HL-60 (cell line): ENCODE results near the gene DDB1.
A peak's percentile ranks its signal among the peaks of the same experiment; 100 is the strongest.

ENCODE experiments used
- POLR2AphosphoS5 ChIP-seq: IDR thresholded peaks from 2 replicates; pipeline ENCODE4 v1.6.1; 2012; ENCODE audit warnings: low read depth
- SPI1 ChIP-seq: IDR thresholded peaks from 2 replicates; pipeline ENCODE4 v1.6.1; 2012; ENCODE audit warnings: low read depth, mild to moderate bottlenecking, borderline replicate concordance
- TF ChIP-seq, protein P1 (sequence below): IDR thresholded peaks from one replicate; pipeline ENCODE4 v1.5.1; 2011; ENCODE audit warnings: low read length, control low read depth, inconsistent platforms; ENCODE audit not compliant: insufficient read depth
- TF ChIP-seq, protein P2 (sequence below): IDR thresholded peaks from 2 replicates; pipeline ENCODE4 v1.6.1; 2012; ENCODE audit warnings: low read depth; ENCODE audit not compliant: insufficient replicate concordance

DNA sequence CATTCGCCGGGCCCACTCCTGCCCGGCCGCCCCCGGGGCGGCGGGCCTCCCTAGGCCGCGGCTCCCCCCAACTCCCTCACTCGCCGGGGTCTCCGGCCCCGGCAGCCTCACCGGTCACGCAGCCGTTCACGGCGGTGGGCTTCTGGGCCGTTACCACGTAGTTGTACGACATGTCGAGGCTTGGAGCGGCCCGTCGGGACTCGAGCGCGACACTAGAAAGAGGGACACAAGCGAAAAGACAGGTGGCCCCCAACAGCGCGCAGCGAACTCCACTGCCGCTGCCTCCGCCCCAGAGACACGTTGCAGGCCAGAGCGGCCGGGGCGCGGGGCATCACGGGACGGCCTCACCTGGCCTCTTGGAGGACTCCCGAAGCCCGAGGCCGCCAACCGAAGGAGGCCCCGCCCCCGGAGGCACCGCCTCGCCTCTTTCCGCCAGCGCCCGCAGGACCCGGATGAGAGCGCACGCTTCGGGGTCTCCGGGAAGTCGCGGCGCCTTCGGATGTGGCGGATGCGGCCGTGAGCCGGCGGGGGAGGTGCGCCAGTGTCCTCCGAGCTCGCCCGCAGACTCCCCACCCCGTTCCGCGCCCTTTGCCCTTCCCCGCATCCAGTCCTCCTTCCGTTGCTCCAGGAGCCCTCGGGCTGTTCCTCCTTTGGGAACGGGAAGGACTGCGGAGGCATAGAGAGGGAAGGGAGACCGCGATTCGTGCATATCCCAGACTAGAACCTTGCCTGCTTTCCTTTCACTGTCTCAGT is at the start of gene DDB1, which contains the start of gene TKFC:
- TF ChIP-seq, protein P1, sequence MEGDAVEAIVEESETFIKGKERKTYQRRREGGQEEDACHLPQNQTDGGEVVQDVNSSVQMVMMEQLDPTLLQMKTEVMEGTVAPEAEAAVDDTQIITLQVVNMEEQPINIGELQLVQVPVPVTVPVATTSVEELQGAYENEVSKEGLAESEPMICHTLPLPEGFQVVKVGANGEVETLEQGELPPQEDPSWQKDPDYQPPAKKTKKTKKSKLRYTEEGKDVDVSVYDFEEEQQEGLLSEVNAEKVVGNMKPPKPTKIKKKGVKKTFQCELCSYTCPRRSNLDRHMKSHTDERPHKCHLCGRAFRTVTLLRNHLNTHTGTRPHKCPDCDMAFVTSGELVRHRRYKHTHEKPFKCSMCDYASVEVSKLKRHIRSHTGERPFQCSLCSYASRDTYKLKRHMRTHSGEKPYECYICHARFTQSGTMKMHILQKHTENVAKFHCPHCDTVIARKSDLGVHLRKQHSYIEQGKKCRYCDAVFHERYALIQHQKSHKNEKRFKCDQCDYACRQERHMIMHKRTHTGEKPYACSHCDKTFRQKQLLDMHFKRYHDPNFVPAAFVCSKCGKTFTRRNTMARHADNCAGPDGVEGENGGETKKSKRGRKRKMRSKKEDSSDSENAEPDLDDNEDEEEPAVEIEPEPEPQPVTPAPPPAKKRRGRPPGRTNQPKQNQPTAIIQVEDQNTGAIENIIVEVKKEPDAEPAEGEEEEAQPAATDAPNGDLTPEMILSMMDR = no peak
- peak; percentile 94 for TF ChIP-seq POLR2AphosphoS5
- TF ChIP-seq, protein P2, sequence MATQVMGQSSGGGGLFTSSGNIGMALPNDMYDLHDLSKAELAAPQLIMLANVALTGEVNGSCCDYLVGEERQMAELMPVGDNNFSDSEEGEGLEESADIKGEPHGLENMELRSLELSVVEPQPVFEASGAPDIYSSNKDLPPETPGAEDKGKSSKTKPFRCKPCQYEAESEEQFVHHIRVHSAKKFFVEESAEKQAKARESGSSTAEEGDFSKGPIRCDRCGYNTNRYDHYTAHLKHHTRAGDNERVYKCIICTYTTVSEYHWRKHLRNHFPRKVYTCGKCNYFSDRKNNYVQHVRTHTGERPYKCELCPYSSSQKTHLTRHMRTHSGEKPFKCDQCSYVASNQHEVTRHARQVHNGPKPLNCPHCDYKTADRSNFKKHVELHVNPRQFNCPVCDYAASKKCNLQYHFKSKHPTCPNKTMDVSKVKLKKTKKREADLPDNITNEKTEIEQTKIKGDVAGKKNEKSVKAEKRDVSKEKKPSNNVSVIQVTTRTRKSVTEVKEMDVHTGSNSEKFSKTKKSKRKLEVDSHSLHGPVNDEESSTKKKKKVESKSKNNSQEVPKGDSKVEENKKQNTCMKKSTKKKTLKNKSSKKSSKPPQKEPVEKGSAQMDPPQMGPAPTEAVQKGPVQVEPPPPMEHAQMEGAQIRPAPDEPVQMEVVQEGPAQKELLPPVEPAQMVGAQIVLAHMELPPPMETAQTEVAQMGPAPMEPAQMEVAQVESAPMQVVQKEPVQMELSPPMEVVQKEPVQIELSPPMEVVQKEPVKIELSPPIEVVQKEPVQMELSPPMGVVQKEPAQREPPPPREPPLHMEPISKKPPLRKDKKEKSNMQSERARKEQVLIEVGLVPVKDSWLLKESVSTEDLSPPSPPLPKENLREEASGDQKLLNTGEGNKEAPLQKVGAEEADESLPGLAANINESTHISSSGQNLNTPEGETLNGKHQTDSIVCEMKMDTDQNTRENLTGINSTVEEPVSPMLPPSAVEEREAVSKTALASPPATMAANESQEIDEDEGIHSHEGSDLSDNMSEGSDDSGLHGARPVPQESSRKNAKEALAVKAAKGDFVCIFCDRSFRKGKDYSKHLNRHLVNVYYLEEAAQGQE = peak; percentile 18
- no peak for TF ChIP-seq SPI1
